ENCODE data around the gene SMIM23. TPM values are rescaled to one million over a fixed set of nuclear protein-coding genes. Genes with fewer than 3 reads are reported as not detected.

Gene SMIM23
- total RNA-seq, 1 donor from 2014 or later: not detected

- intact Hi-C loops (cut with micrococcal nuclease): no loop called here
- DNase-seq (no peak), ATAC-seq (no peak)
Observed at GRCh38 chr5:171808951-171809350, 23.3 kb downstream of the SMIM23 start.

- intact Hi-C loops (cut with micrococcal nuclease): no loop called here
- DNase-seq (no peak), ATAC-seq (peak; percentile 79)
Observed at GRCh38 chr5:171810227-171810626, 24.6 kb downstream of the SMIM23 start.

- intact Hi-C loops (cut with micrococcal nuclease): no loop called here
- DNase-seq (no peak), ATAC-seq (no peak)
Observed at GRCh38 chr5:171813270-171813669, 27.7 kb downstream of the SMIM23 start.

GRCh38 chr5:171813813-171814490 is 28.3 kb downstream of the SMIM23 start:
- intact Hi-C loops (cut with micrococcal nuclease): no loop called here
- ATAC-seq (peak; percentile 55), DNase-seq (no peak)

GRCh38 chr5:171816666-171817065 is 31.0 kb downstream of the SMIM23 start:
- ATAC-seq: no peak
- no peak for DNase-seq
- intact Hi-C loops (cut with micrococcal nuclease): no loop called here

- DNase-seq: no peak
- intact Hi-C loops (cut with micrococcal nuclease): no loop called here
- ATAC-seq: no peak
Observed at GRCh38 chr5:171820561-171820960, 34.9 kb downstream of the SMIM23 start.

GRCh38 chr5:171821286-171821685 is 35.7 kb downstream of the SMIM23 start:
- intact Hi-C loops (cut with micrococcal nuclease): no loop called here
- ATAC-seq: no peak
- DNase-seq: no peak

GRCh38 chr5:171823269-171823668 is 37.7 kb downstream of the SMIM23 start:
- intact Hi-C loops (cut with micrococcal nuclease): no loop called here
- ATAC-seq: no peak
- no peak for DNase-seq

- ATAC-seq (no peak), DNase-seq (no peak)
- intact Hi-C loops (cut with micrococcal nuclease): no loop called here
Observed at GRCh38 chr5:171825051-171825450, 39.4 kb downstream of the SMIM23 start.

GRCh38 chr5:171826132-171826531 is 40.5 kb downstream of the SMIM23 start:
- DNase-seq (no peak), ATAC-seq (no peak)
- intact Hi-C loops (cut with micrococcal nuclease): no loop called here

GRCh38 chr5:171827162-171827561 is 41.5 kb downstream of the SMIM23 start:
- no peak for DNase-seq
- no peak for ATAC-seq
- intact Hi-C loops (cut with micrococcal nuclease): no loop called here

GRCh38 chr5:171830686-171831085 is 45.1 kb downstream of the SMIM23 start:
- DNase-seq (no peak), ATAC-seq (no peak)
- intact Hi-C loops (cut with micrococcal nuclease): no loop called here

- DNase-seq: no peak
- ATAC-seq: no peak
- intact Hi-C loops (cut with micrococcal nuclease): no loop called here
Observed at GRCh38 chr5:171832775-171833174, 47.2 kb downstream of the SMIM23 start.

GRCh38 chr5:171834461-171834860 is 48.8 kb downstream of the SMIM23 start:
- ATAC-seq: no peak
- intact Hi-C loops (cut with micrococcal nuclease): no loop called here

GRCh38 chr5:171835066-171835465 is 49.4 kb downstream of the SMIM23 start:
- ATAC-seq: no peak

More at GRCh38 chr5:171834461-171834860, 48.8 kb downstream of the SMIM23 start:
- DNase-seq: no peak

GRCh38 chr5:171837522-171837921 is 51.9 kb downstream of the SMIM23 start:
- DNase-seq: no peak
- intact Hi-C loops (cut with micrococcal nuclease): no loop called here
- no peak for ATAC-seq

More at GRCh38 chr5:171835066-171835465, 49.4 kb downstream of the SMIM23 start:
- intact Hi-C loops (cut with micrococcal nuclease): no loop called here
- DNase-seq: no peak

GRCh38 chr5:171838066-171838465 is 52.4 kb downstream of the SMIM23 start:
- no peak for ATAC-seq
- intact Hi-C loops (cut with micrococcal nuclease): no loop called here
- DNase-seq: no peak

- no peak for DNase-seq
- no peak for ATAC-seq
- intact Hi-C loops (cut with micrococcal nuclease): no loop called here
Observed at GRCh38 chr5:171839112-171839511, 53.5 kb downstream of the SMIM23 start.

GRCh38 chr5:171840066-171840465 is 54.4 kb downstream of the SMIM23 start:
- intact Hi-C loops (cut with micrococcal nuclease): no loop called here
- DNase-seq: no peak
- ATAC-seq: no peak

All from left ventricle myocardium superior (tissue), 1 donor.